GM12878 (cell line): ENCODE results near the gene INTU. TPM values are rescaled to one million over a fixed set of nuclear protein-coding genes. Genes with fewer than 3 reads are reported as not detected.

Experiments
- ATAC-seq: fragments of 200-7000 bp; cut with Tn5 transposase; 3 replicates; pipeline ENCODE4 v1.9.1; 2020; ENCODE audit warnings: mild to moderate bottlenecking, moderate library complexity
- BruUV-seq: library from RNA; stranded (reverse); fragments of 400-500 nt; replicated peaks from 2 replicates; lab custom pipeline; 2021; lab: Mats Ljungman, UMichigan
- CTCF ChIA-PET: fragments of 300-600 bp; sonication (Branson Sonifier 250); formaldehyde crosslinking; extraction: SDS; loops from one replicate; lab custom pipeline; 2021; ENCODE audit warnings: inconsistent platforms; lab: Yijun Ruan, JAX
- POLR2A ChIA-PET: fragments of 350-600 bp; formaldehyde crosslinking; extraction: SDS; loops from one replicate; lab custom pipeline; 2021; ENCODE audit warnings: inconsistent platforms; lab: Charles Lee
- RAD21 ChIA-PET: fragments of 300-600 bp; sonication (Branson Sonifier 250); formaldehyde crosslinking; loops from one replicate; lab custom pipeline; 2023; ENCODE audit warnings: antibody characterized with exemption; ENCODE audit not compliant: unreplicated experiment; lab: Charles Lee
- SMC1A ChIA-PET: fragments of 300-600 bp; sonication (Branson Sonifier 250); formaldehyde crosslinking; loops from one replicate; lab custom pipeline; 2023; ENCODE audit not compliant: unreplicated experiment, uncharacterized antibody; lab: Charles Lee
- DNase-seq: peaks from one replicate; pipeline ENCODE4 v3.0.0-alpha.2; 2011; ENCODE audit warnings: low read depth, low spot score
- FAIRE-seq: peaks from 3 replicates; lab custom pipeline; 2011; peaks lifted over from hg19 to GRCh38; lab: Jason Lieb, UNC
- H2AFZ ChIP-seq: 2 replicates; pipeline ENCODE4 v1.6.0; 2011; ENCODE audit warnings: low read depth, low read length, control low read depth; ENCODE audit not compliant: control insufficient read depth
- H3K27ac ChIP-seq: 2 replicates; pipeline ENCODE4 v1.5.1; 2011; ENCODE audit warnings: control low read depth; ENCODE audit not compliant: control insufficient read depth, insufficient read depth
- H3K27me3 ChIP-seq, 2 experiments: replicated peaks in 1 of 2; 2 replicates each; pipeline versions ENCODE4 v1.6.0 to v1.6.1; 2011; ENCODE audit warnings: low read length in 1 of 2; ENCODE audit not compliant: control insufficient read depth in 2 of 2, insufficient read depth in 2 of 2
- H3K36me3 ChIP-seq, 2 experiments: 2 replicates each; pipeline ENCODE4 v1.5.1; 2011; ENCODE audit warnings: low read length in 1 of 2; ENCODE audit not compliant: control insufficient read depth in 2 of 2, insufficient read depth in 2 of 2
- H3K4me1 ChIP-seq: 2 replicates; pipeline ENCODE4 v1.6.1; 2011; ENCODE audit warnings: mild to moderate bottlenecking, low read length, moderate library complexity, mixed read lengths; ENCODE audit not compliant: control insufficient read depth, insufficient read depth
- H3K4me2 ChIP-seq: 2 replicates; pipeline ENCODE4 v1.6.0; 2011; ENCODE audit warnings: control low read depth; ENCODE audit not compliant: control insufficient read depth, insufficient read depth
- H3K4me3 ChIP-seq: fragments of 200-600 bp; sonication (generic); 2 replicates; pipeline ENCODE4 v1.5.1; 2016
- H3K79me2 ChIP-seq: 2 replicates; pipeline ENCODE4 v1.6.0; 2011; ENCODE audit warnings: low read length; ENCODE audit not compliant: control insufficient read depth, insufficient read depth
- H3K9ac ChIP-seq: 2 replicates; pipeline ENCODE4 v1.8.0; 2011; ENCODE audit warnings: low read length, control low read depth, mixed read lengths; ENCODE audit not compliant: control insufficient read depth, insufficient read depth
- H3K9me3 ChIP-seq: replicated peaks from 3 replicates; pipeline ENCODE4 v1.5.1; 2011; ENCODE audit warnings: mild to moderate bottlenecking, low read length; ENCODE audit not compliant: control insufficient read depth, insufficient read depth
- H4K20me1 ChIP-seq: 2 replicates; pipeline ENCODE4 v1.6.0; 2011; ENCODE audit not compliant: control insufficient read depth, insufficient read depth
- E2F4 ChIP-seq: IDR thresholded peaks from 2 replicates; pipeline ENCODE4 v1.6.1; 2012; ENCODE audit warnings: low read depth, low read length, improper control_type of control experiment
- HDAC2 ChIP-seq: fragments of 200-600 bp; sonication (generic); IDR thresholded peaks from 2 replicates; pipeline ENCODE4 v1.6.1; 2017
- HSF1 ChIP-seq: fragments of 150-350 bp; IDR thresholded peaks from 2 replicates; pipeline ENCODE4 v1.6.1; 2014; ENCODE audit warnings: mild to moderate bottlenecking, low read depth, low read length
- MXI1 ChIP-seq: fragments of 150-350 bp; IDR thresholded peaks from 2 replicates; pipeline ENCODE4 v1.6.1; 2011; ENCODE audit warnings: low read depth, mild to moderate bottlenecking, inconsistent platforms, low read length, improper control_type of control experiment
- NFYA ChIP-seq: IDR thresholded peaks from 2 replicates; pipeline ENCODE4 v1.6.1; 2011; ENCODE audit warnings: low read depth, mild to moderate bottlenecking, low read length, improper control_type of control experiment, borderline replicate concordance
- NFYB ChIP-seq: IDR thresholded peaks from 2 replicates; pipeline ENCODE4 v1.6.1; 2011; ENCODE audit warnings: low read depth, mild to moderate bottlenecking, low read length, improper control_type of control experiment, moderate library complexity; ENCODE audit not compliant: insufficient read depth
- NR2C1 ChIP-seq: fragments of 450-650 bp; IDR thresholded peaks from 2 replicates; pipeline ENCODE4 v1.6.1; 2017; ENCODE audit warnings: antibody characterized with exemption, mild to moderate bottlenecking, moderate library complexity
- PAX5 ChIP-seq: IDR thresholded peaks from 2 replicates; pipeline ENCODE4 v1.6.1; 2011; ENCODE audit warnings: low read depth, low read length, borderline replicate concordance
- POLR2AphosphoS2 ChIP-seq: IDR thresholded peaks from 2 replicates; pipeline ENCODE4 v1.6.1; 2011; ENCODE audit warnings: low read depth, mild to moderate bottlenecking, low read length, improper control_type of control experiment, moderate library complexity
- RAD51 ChIP-seq: fragments of 450-650 bp; IDR thresholded peaks from 2 replicates; pipeline ENCODE4 v1.6.1; 2016; ENCODE audit warnings: moderate library complexity, mild to moderate bottlenecking, inconsistent platforms
- RCOR1 ChIP-seq: conservative IDR thresholded peaks from 2 replicates; pipeline ENCODE4 v1.6.1; 2012; ENCODE audit warnings: low read depth, low read length, improper control_type of control experiment
- RELA ChIP-seq: fragments of 450-650 bp; IDR thresholded peaks from 2 replicates; pipeline ENCODE4 v1.8.0; 2014; ENCODE audit warnings: borderline replicate concordance; ENCODE audit not compliant: partially characterized antibody
- RFX5 ChIP-seq: IDR thresholded peaks from 2 replicates; pipeline ENCODE4 v1.6.1; 2011; ENCODE audit warnings: low read depth, low read length, improper control_type of control experiment
- SKIL ChIP-seq: fragments of 450-650 bp; IDR thresholded peaks from 2 replicates; pipeline ENCODE4 v1.6.1; 2017; ENCODE audit warnings: mild to moderate bottlenecking, low read depth, inconsistent platforms; ENCODE audit not compliant: poor library complexity, severe bottlenecking
- SMARCA5 ChIP-seq: fragments of 450-650 bp; IDR thresholded peaks from 2 replicates; pipeline ENCODE4 v1.6.1; 2017; ENCODE audit warnings: mild to moderate bottlenecking
- ZBTB33 ChIP-seq: fragments of 450-650 bp; IDR thresholded peaks from 2 replicates; pipeline ENCODE4 v1.6.1; 2017; ENCODE audit warnings: mild to moderate bottlenecking
- WGBS: methylation state at CpG from one replicate; pipeline ENCODE4 v1.1.6; 2016; ENCODE audit warnings: low lambda C conversion rate; ENCODE audit not compliant: insufficient replicate concordance, insufficient coverage; ENCODE audit errors: missing lambda C conversion rate; 5-methylcytosine and 5-hydroxymethylcytosine counted together
- in situ Hi-C: fragments of 300-500 bp; cut with MboI; formaldehyde crosslinking; loops from 9 replicates; pipeline ENCODE4 v1.14.3; 2018; ENCODE audit warnings: mixed read lengths
- intact Hi-C: fragments of 100-400 bp; cut with micrococcal nuclease; formaldehyde crosslinking; loops from one replicate; pipeline ENCODE4 v1.14.2; 2022; ENCODE audit not compliant: unreplicated experiment
- polyA plus RNA-seq, 11 experiments: library from polyadenylated mRNA; depleted of rRNA in 4 of 11; unstranded in 6 of 11; stranded (reverse) in 5 of 11; fragments of >200 nt; fragmentation: Nextera tagmentation in 4 of 11; fragmentation: Illumina TruSeq in 1 of 11; extraction: Ambion mirVana in 4 of 11; extraction: Trizol in 1 of 11; gene quantifications; 1 replicate in 1 of 11; 2 replicates in 10 of 11; pipeline versions ENCODE4 v1.2.1 to v1.2.3, GENCODE V29; 2011 to 2016; ENCODE audit warnings: inconsistent platforms in 2 of 11, missing spikeins in 2 of 11, low read depth in 1 of 11
- total RNA-seq, 4 experiments: library from RNA; depleted of rRNA in 3 of 4; stranded (reverse); fragments of >200 nt in 3 of 4; fragmentation: Illumina TruSeq in 1 of 4; extraction: Trizol in 1 of 4; gene quantifications; 2 replicates each; pipeline versions ENCODE4 v1.2.1 to v1.2.3, GENCODE V29; 2013 to 2021

Gene INTU
- total and polyA plus RNA-seq, 10 of the 15 experiments (the other 5 are each of a cell fraction or from before 2014, with no cell fraction given) = under 0.01 to 0.15 (median 0.01) TPM; not detected in 4

- no peak for FAIRE-seq
- intact Hi-C loops (no loop called here), in situ Hi-C loops (no loop called here)
- Histone ChIP-seq H3K4me3 (no peak overlapping the region), H3K27ac (no peak overlapping the region), H3K9ac (no peak overlapping the region), H2AFZ (no peak overlapping the region), H3K27me3 (peaks cover 0 to 2% of the 10 kb centered on the region in 2 experiments; a peak in 2 of 4 replicates), H3K4me1 (no peaks in the 10 kb centered on the region), H3K9me3 (no peaks in the 10 kb centered on the region; the same call in 2 of the 3 replicates), H3K4me2 (no peak overlapping the region), H3K79me2 (no peaks in the 10 kb centered on the region), H4K20me1 (no peaks in the 10 kb centered on the region), H3K36me3 (no peaks in the 10 kb centered on the region)
- ChIA-PET RAD21 (no interaction called here), SMC1A (interaction anchor here (0.9 to 1.5 kb wide), 4 partner anchors 25 to 101 kb away, joined by 3 to 4 read pairs (median 3); no protein-coding TSS in a partner anchor), CTCF (interaction anchor here (1.1 kb wide), 1 partner anchor 29 kb away, joined by 3 read pairs; no protein-coding TSS in a partner anchor), POLR2A (no interaction called here)
- no TSS peak for BruUV-seq
- TF ChIP-seq NFYB (no peak), E2F4 (no peak), PAX5 (no peak), RCOR1 (no peak), NFYA (no peak), ZBTB33 (no peak), HSF1 (no peak), MXI1 (no peak), RFX5 (no peak), NR2C1 (no peak), SMARCA5 (no peak), HDAC2 (no peak), RELA (no peak), POLR2AphosphoS2 (no peak), SKIL (no peak), RAD51 (no peak)
- 18% methylated on average over 2 of the region's 2 CpGs for WGBS
- no peak for ATAC-seq
- no peak for DNase-seq
Observed at GRCh38 chr4:127631420-127631819, 1.3 kb upstream of the INTU start.
